ENCODE measurements around the gene CDK13. TPM values are rescaled to one million over a fixed set of nuclear protein-coding genes. Genes with fewer than 3 reads are reported as not detected.

CDK13 gene
- total and polyA plus RNA-seq, 2 donors: 17.5 to 149 TPM

DNA sequence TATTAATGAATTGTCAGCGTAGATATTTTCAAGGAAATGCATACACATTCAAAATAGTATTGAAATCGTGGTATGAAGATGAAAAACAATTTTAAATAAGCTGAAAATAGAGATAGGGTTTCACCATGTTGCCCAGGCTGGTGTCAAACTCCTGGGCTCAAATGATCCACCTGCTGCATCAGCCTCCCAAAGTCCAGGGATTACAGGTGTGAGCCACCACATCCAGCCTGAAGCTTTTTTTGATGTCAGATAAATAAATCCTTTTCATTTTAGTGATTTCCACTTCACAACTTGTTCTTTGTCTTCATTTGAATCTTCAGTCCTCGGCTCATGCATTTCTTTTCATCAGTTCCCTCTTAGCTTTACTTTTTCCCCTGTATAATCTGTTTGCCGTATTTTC, 4.6 kb downstream of the CDK13 start:
- Histone ChIP-seq H3K4me1 (ENCODE audit: insufficient read depth) (peaks cover 2% of the 10 kb centered on the region), H3K36me3 (ENCODE audit: insufficient read depth) (no peaks in the 10 kb centered on the region), H3K4me3 (ENCODE audit: low read depth, low read length) (no peak overlapping the region), H3K27ac (ENCODE audit: low read depth) (no peak overlapping the region)
- no peak for DNase-seq (ENCODE audit: extremely low spot score)
- WGBS: 91% methylated on average over 4 of the region's 4 CpGs

DNA sequence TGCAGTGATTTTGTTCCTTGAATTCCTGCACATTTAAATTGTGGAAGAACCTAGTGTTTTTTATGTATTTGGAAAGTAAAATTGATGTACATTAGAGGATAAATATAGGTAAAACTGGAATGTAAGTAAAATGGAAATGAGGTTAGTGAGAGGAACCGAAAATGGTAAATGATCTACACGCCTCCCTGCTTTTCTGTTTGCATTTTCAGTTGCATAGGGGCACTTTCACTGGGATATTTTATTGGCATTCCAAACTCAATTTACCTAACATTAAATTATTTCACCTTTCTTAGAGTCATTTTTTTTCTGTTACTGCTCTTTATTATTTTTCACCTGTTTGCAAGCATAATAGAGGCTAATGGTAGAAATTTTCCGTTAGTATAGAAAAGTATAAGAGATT, 8.0 kb downstream of the CDK13 start:
- 85% methylated on average over 3 of the region's 3 CpGs for WGBS
- Histone ChIP-seq H3K27ac (ENCODE audit: low read depth) (no peak overlapping the region), H3K36me3 (ENCODE audit: insufficient read depth) (no peaks in the 10 kb centered on the region), H3K4me3 (ENCODE audit: low read depth, low read length) (no peak overlapping the region), H3K4me1 (ENCODE audit: insufficient read depth) (peaks cover 2% of the 10 kb centered on the region)
- no peak for DNase-seq (ENCODE audit: extremely low spot score)

DNA sequence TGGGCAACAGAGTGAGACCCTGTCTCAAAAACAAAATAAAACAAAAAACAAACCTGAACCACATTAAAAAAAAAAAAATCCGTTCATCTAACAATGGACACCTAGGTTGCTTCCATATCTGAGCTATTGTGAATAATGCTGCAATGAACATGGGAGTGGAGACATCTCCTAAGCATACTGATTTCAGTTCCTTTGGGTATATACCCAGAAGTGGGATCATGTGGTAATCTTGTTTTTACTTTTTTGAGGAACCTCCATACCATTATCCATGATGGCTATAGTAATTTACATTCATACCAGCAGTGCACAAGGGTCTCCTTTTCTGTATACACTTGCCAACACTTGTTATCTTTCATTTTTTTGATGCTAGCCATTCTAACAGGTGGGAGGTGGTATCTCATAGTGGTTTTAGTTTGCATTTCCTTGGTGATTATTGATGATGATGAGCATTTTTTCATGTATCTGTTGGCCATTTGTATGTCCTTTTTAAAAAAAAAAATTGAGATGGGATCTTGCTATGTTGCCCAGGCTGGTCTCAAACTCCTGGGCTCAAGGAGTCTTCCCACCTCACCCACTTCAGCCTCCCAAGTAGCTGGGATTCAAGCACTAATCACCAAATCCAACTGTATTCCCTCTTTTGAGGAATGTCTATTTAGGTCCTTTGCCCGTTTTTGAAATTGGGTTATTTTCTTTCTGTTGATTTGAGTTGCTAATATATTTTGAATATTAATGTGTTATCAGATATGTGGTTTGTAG, 17.5 kb downstream of the CDK13 start:
- 83% methylated on average over 2 of the region's 2 CpGs for WGBS
- no peak for DNase-seq (ENCODE audit: extremely low spot score)
- no peaks in the 10 kb centered on the region for H3K4me1 ChIP-seq (ENCODE audit: insufficient read depth)

DNA sequence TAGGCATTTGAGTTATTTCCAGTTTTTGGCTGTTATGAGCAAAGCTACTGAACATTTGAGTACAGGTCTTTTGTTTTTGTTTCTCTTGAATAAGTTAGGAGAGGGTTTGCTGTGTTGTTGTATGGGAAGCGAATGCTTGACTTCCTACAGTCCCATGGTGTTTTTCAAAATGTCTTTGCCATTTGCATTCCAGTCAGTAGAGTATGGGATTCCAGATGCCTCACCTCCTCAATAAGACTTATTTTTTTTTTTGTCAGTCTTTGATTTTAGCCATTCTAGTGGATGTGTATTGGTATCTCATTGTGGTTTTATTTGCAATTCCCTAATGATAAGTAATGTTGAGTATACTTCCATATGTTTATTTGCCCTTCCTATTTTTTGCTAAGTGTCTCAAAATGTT, 19.4 kb downstream of the CDK13 start:
- no peak for DNase-seq (ENCODE audit: extremely low spot score)
- Histone ChIP-seq H3K27ac (ENCODE audit: low read depth) (no peak overlapping the region), H3K4me3 (ENCODE audit: low read depth, low read length) (no peak overlapping the region), H3K4me1 (ENCODE audit: insufficient read depth) (no peaks in the 10 kb centered on the region), H3K36me3 (ENCODE audit: insufficient read depth) (no peaks in the 10 kb centered on the region)
- WGBS: 90% methylated on average over 1 of the region's 1 CpG

More for the DNA sequence above, 17.5 kb downstream of the CDK13 start:
- no peaks in the 10 kb centered on the region for H3K36me3 ChIP-seq (ENCODE audit: insufficient read depth)
- no peak overlapping the region for H3K4me3 ChIP-seq (ENCODE audit: low read depth, low read length)
- H3K27ac ChIP-seq (ENCODE audit: low read depth): no peak overlapping the region

DNA sequence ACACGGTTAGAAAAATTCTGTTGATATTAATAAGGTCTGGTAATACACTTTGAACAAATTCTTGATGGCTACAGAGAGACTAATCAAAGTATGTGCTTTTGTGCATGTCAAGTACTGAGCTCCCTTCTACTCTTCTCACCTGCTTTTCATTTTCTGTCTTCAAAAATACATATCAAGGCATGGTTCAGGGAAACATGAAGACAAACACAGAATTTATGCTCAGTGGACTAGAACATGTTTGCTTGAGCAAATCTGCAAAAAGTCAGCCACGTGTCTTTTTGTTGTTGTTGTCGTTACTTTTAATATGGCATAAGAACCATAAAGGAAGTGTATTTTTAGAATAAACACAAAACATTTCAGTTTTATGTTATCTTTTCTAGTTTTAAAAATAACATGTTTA, 21.9 kb downstream of the CDK13 start:
- Histone ChIP-seq H3K27ac (ENCODE audit: low read depth) (no peak overlapping the region), H3K4me3 (ENCODE audit: low read depth, low read length) (no peak overlapping the region), H3K36me3 (ENCODE audit: insufficient read depth) (no peaks in the 10 kb centered on the region), H3K4me1 (ENCODE audit: insufficient read depth) (no peaks in the 10 kb centered on the region)
- no peak for DNase-seq (ENCODE audit: extremely low spot score)
- 52% methylated on average over 3 of the region's 3 CpGs for WGBS

DNA sequence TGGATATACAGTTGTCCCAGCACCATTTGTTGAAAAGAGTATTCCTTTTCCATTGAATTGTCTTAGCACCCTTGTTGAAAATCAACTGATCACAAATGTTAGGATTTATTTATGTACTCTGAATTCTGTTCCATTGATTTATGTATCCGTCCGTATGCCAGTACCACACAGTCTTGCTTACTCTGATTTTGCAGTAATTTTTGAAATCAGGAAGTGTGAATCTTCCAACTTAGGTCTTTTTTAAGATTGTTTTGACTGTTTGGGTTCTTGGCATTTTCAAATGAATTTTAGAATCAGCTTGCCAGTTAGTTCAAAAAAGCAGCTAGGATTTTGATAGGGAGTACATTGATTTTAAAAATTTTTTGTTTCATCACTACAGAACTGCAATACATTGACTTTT, 23.7 kb downstream of the CDK13 start:
- H3K27ac ChIP-seq (ENCODE audit: low read depth): no peak overlapping the region
- H3K36me3 ChIP-seq (ENCODE audit: insufficient read depth): no peaks in the 10 kb centered on the region
- H3K4me1 ChIP-seq (ENCODE audit: insufficient read depth): no peaks in the 10 kb centered on the region
- H3K4me3 ChIP-seq (ENCODE audit: low read depth, low read length): no peak overlapping the region
- 87% methylated on average over 2 of the region's 2 CpGs for WGBS
- no peak for DNase-seq (ENCODE audit: extremely low spot score)

DNA sequence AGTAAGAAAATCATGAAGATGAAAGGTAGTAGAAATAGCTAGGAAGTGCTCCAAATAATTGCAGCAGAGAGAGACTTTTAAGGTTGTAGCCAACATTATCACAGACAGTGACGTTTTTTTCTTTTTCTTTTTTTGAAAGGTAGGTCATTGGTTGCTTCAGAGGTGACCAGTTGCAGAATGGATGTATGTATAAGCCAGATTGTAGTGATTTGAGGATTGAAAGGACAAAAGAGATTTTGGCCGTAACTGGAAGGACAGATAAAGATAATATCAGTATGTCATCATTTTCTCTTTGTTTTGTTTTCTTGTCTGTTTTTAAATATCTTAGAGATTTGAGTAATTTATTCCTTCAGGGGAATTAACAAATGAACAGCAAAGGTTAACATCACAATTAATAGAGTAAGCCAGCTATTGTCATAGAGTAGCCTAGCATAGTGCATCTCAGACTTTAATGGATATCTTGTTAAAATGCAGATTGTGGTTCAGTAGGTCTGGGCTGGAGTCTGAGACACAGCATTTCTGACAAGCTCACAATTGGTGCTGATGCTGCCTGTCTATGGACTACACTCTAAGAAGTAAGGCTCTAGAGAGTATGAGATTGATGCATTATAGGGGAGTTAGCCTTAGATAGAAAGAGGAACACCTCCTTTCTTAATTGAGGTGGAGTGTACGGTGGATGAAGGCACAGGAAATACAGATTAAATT, 28.3 kb downstream of the CDK13 start:
- no peak for DNase-seq (ENCODE audit: extremely low spot score)
- H3K36me3 ChIP-seq (ENCODE audit: insufficient read depth): no peaks in the 10 kb centered on the region
- no peak overlapping the region for H3K27ac ChIP-seq (ENCODE audit: low read depth)
- no peak overlapping the region for H3K4me3 ChIP-seq (ENCODE audit: low read depth, low read length)
- no peaks in the 10 kb centered on the region for H3K4me1 ChIP-seq (ENCODE audit: insufficient read depth)
- WGBS: 49% methylated on average over 3 of the region's 3 CpGs

DNA sequence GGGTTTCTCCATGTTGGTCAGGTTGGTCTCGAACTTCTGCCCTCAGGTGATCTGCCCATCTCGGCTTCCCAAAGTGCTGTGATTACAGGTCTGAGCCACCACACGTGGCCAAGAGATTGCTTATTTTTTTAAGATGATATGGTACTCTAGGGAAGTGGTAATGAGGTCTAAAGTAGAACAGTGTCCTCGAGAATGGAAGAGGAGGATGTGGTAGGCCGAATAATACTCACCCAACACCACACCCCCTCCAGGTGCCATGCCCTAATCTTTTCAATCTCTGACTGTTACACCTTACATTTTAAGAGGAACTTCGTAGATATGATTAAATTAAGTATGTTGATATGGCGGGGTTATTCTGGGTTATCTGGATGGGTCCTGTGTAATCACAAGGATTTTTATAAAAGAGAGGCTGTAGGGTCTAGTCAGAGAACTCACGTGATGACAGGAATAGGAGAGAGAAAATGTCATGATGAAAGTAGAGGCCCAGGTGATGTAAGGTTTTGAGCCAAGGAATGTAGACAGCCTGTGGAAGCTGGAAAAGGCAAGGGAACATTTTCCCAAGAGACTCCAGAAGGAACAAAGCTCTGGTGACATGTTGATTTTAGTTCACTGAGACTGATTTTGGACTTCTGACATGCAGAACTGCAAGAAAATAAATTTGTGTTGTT, 29.5 kb downstream of the CDK13 start:
- H3K4me3 ChIP-seq (ENCODE audit: low read depth, low read length): no peak overlapping the region
- no peaks in the 10 kb centered on the region for H3K36me3 ChIP-seq (ENCODE audit: insufficient read depth)
- DNase-seq (ENCODE audit: extremely low spot score): no peak
- H3K4me1 ChIP-seq (ENCODE audit: insufficient read depth): no peaks in the 10 kb centered on the region
- H3K27ac ChIP-seq (ENCODE audit: low read depth): no peak overlapping the region
- WGBS: 82% methylated on average over 8 of the region's 8 CpGs

DNA sequence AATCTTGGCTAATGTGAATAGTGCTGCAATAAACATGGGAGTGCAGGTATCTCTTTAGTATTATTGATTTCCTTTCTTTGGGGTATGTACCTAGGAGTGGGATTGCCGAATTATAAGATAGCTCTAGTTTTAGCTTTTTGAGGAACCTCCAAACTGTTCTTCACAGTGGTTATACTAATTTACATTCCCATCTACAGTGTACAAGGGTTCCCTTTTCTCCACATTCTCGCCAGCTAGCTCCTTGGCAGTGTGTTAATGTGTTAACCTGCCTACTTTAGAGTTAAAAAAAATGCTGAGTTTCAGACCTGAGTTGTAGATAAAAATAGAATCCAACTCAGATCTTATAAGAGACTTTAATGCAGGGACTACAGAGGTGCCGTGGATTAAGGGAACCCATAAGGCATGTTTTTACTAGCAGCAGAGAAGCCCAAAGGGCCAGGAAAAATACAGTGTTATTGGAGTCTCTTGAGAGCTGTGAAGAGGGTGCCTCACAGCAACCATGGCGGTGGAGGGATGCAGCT, 35.4 kb downstream of the CDK13 start:
- no peak overlapping the region for H3K4me3 ChIP-seq (ENCODE audit: low read depth, low read length)
- no peak for DNase-seq (ENCODE audit: extremely low spot score)
- H3K36me3 ChIP-seq (ENCODE audit: insufficient read depth): no peaks in the 10 kb centered on the region
- no peak overlapping the region for H3K27ac ChIP-seq (ENCODE audit: low read depth)
- 75% methylated on average over 4 of the region's 4 CpGs for WGBS
- no peaks in the 10 kb centered on the region for H3K4me1 ChIP-seq (ENCODE audit: insufficient read depth)

DNA sequence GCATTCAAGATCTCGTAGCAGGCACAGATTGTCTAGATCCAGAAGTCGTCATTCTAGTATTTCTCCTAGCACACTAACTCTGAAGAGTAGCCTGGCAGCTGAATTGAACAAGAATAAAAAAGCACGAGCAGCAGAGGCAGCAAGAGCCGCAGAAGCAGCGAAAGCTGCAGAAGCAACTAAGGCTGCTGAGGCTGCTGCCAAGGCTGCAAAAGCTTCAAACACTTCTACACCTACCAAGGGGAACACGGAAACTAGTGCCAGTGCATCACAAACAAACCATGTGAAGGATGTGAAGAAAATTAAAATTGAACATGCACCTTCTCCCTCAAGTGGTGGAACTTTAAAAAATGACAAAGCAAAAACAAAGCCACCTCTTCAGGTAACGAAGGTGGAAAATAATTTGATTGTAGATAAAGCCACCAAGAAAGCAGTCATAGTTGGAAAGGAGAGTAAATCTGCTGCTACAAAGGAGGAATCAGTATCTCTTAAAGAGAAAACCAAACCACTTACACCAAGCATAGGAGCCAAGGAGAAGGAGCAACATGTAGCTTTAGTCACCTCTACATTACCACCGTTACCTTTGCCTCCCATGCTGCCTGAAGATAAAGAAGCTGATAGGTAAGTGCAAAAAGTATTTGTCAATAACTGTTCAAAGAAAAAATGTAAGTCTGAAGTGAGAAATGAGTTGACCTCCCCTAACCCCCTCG, 37.7 kb downstream of the CDK13 start:
- 78% methylated on average over 9 of the region's 9 CpGs for WGBS
- H3K4me1 ChIP-seq (ENCODE audit: insufficient read depth): no peaks in the 10 kb centered on the region
- no peak overlapping the region for H3K27ac ChIP-seq (ENCODE audit: low read depth)
- H3K4me3 ChIP-seq (ENCODE audit: low read depth, low read length): no peak overlapping the region
- no peak for DNase-seq (ENCODE audit: extremely low spot score)
- no peaks in the 10 kb centered on the region for H3K36me3 ChIP-seq (ENCODE audit: insufficient read depth)

DNA sequence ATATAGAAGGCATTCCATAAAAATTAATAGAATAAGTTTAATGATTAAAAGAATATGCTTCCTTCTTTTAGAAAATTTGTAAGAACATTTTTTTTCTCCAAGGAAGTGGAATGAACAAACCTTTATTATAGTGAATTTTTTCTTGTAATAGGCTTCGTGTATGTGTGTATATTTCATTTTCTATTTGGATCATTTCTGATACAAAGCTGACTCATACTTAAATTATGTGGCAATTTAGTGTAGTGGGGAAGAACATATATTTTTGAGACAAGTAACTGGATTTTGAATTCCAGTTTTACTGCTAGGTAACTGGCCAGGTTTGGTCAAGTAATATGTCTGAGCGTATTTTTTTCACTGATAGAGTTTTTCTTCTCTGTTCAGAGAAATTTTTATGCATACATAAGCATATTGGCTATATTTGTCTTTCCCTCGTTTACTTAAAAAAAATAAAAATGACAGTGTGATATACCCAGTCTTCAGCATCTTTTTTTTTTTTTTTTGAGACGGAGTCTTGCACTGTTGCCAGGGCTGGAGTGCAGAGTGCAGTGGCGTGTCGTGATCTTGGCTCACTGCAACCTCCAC, 50.8 kb downstream of the CDK13 start:
- no peaks in the 10 kb centered on the region for H3K4me1 ChIP-seq (ENCODE audit: insufficient read depth)
- DNase-seq (ENCODE audit: extremely low spot score): no peak
- H3K27ac ChIP-seq (ENCODE audit: low read depth): no peak overlapping the region
- 88% methylated on average over 6 of the region's 6 CpGs for WGBS
- H3K36me3 ChIP-seq (ENCODE audit: insufficient read depth): peaks cover 5% of the 10 kb centered on the region
- no peak overlapping the region for H3K4me3 ChIP-seq (ENCODE audit: low read depth, low read length)

DNA sequence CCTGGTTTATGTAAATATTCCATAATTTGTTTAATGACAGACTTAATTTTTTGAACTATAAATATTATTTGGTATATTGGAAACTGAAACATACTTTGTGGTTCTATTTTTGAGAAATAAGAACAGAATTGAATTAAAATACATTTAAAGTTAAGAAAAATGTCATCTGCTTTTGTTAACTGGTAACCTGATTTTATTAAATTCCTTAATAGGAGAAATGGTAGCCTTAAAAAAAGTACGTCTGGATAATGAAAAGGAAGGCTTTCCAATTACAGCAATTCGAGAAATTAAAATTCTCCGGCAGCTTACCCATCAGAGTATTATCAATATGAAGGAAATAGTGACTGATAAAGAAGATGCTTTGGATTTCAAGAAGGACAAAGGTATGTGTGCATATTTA, 51.6 kb downstream of the CDK13 start:
- WGBS: 98% methylated on average over 3 of the region's 3 CpGs
- no peak overlapping the region for H3K4me3 ChIP-seq (ENCODE audit: low read depth, low read length)
- DNase-seq (ENCODE audit: extremely low spot score): no peak
- peaks cover 5% of the 10 kb centered on the region for H3K36me3 ChIP-seq (ENCODE audit: insufficient read depth)
- H3K27ac ChIP-seq (ENCODE audit: low read depth): no peak overlapping the region
- no peaks in the 10 kb centered on the region for H3K4me1 ChIP-seq (ENCODE audit: insufficient read depth)

DNA sequence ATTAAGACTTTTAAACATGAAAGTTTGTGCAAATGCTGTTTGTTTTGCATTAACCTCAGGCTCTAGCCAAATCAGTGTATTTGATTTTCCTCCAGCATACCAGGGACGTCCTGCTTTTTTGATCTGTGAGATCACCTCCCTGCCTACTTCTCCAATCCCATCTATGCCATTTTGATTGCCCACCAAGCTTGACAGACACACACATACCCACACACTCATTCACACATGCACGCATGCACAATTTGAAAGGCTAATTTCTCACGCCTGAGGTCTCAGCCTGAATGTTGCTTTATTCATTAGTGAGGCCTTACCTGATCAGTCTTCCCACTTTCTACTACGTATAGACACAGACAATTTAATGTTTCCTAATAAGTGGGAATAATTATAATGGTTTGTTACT, 53.5 kb downstream of the CDK13 start:
- no peak overlapping the region for H3K27ac ChIP-seq (ENCODE audit: low read depth)
- H3K4me3 ChIP-seq (ENCODE audit: low read depth, low read length): no peak overlapping the region
- H3K36me3 ChIP-seq (ENCODE audit: insufficient read depth): peaks cover 5% of the 10 kb centered on the region
- no peak for DNase-seq (ENCODE audit: extremely low spot score)
- H3K4me1 ChIP-seq (ENCODE audit: insufficient read depth): no peaks in the 10 kb centered on the region
- WGBS: 86% methylated on average over 4 of the region's 4 CpGs
